NCI-H1436 treated with DMSO at 0.1 percent for 48 hours (cell line): Measurements from ENCODE around the gene NEK2.
"Not testable (repeated sequence)": the region's sequence is repeated elsewhere in the genome, so short reads cannot be mapped to it uniquely, and the experiment has no call there.

Experiments
- DNase-seq: peaks from one replicate; lab custom pipeline; 2025; lab: John Stamatoyannopoulos, UW

NEK2 gene

DNA sequence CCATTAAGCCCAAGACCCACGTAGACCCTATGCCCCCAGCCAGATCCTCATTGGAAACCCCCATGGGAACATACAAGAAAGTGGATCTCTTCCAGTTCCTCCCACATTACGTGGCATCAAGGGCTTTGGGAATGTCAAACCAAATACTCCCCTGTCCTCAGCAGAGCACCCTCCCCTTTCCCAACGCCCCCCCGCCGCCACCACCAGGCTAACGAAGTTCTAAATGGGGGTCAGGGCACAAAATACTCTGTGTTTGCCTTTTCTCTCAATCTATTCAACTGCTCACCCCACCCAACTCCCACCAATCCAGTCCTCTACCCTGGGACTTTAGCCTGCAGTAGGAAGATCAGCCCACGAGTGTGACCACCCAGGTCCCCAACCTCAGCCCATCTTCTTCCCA is 24.5 kb downstream of the NEK2 start:
- no peak for DNase-seq

DNA sequence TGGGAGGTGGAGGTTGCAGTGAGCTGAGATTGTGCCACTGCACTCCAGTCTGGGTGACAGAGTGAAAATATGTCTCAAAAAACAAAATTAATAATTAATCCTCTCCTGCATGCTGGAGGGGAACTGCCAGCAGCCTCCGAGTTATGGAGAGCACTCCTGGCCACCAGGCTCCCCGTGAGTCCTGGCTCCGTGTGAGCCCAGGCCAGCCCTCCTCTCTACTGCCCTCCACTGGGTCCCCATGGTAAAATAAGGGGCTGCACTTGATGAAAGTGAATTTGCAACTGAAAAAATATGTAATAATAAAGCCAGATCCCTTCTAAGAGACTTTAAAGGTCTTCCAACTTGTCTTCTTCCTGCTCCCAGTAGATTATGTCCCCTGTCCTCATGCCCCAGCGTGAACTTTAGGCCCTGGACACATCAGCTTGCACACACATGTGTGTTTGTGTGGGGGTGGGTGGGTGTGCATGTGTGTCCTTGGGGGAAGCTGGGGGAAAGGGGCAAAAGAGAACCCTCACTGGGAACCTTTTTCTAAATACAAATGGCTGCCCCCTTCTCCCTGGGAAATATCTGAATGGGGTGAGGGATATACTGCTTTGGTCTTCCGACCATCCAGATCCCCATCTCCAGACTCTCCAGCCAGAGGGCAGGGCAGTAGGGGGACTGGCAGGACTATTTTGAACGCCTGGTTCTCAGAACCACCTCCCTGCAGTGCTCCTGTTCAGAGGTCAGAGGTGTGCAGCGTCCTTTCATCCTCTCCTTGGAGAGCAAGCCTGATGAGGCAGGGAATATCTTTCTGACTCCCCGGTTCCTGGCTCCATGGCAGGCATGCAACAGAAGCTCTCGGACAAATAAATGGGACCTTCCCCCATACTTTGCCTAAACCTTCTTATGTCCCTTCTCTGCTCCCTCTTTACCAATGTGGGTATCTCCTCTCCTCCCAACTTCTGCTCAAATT is 26.2 kb downstream of the NEK2 start:
- no peak for DNase-seq

DNA sequence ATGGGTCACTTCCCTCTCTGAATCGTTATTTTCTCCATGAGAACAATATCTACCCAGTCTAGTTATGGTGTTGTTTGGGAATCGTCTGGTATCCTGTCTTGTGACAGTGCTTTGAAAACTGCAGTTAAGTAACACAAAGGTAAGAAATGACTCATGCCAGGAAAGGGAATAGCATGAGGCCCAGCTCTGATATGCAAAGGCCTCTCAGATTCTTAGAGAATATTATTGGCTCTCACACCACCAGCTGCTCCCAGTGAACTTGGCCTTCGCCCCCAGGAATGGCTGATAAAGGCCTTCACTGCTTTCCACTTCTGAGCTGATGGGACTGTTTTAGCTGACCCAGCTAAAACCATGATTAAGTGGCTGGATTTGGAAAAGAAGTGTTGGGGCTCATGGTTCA is 27.1 kb downstream of the NEK2 start:
- DNase-seq = no peak

DNA sequence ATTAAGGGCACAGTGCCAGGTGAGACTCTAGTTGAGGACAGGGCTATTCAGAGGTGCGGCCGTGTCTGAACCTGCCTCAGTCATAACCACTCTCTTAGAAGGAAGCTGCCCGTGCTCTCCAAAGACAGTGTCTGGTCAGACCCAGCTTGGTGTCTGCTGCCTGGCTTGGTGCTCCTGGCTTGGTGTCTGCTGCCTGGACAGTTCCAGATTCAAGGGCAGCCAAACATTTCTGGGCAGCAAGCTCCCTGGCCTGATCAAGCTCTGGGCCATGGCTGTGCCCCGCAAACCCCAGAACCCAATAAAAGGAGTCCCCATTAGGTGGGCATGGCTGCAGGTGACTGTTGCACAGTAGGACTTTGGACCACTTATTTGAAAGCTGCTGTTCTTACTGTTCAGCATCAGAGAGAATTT is 27.7 kb downstream of the NEK2 start:
- no peak for DNase-seq

DNA sequence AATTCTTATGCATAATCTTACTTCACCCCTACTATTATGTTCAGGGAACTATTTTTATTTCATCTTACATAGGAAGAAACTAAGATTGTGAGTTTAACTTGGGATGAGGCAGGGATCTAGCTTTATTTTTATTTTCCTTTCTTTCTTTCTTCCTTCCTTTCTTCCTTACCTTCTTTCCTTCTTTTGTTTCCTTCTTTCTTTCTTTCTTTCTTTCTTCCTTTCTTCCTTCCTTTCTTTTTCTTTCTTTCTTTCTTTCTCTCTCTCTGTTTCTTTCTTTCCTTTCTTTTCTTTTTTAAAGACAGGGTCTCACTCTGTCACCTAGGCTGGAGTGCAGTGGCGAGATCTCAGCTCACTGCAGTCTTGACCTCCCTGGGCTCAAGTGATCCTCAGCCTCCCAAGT is 28.9 kb downstream of the NEK2 start:
- DNase-seq = no peak

DNA sequence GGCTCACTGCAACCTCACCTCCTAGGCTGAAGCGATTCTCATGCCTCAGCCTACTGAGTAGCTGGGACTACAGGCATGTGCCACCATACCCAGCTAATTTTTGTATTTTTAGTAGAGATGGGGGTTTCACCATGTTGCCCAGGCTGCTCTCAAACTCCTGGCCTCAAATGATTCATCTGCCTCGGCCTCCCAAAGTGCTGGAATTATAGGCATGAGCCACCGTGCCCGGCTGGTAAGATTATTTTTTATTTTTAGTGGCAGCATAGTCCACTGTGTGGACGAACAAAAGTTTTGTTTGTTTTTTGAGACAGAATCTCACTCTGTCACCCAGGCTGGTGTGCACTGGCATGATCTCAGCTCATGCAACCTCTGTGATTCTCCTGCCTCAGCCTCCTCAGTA is 29.8 kb downstream of the NEK2 start:
- not testable (repeated sequence) for DNase-seq

DNA sequence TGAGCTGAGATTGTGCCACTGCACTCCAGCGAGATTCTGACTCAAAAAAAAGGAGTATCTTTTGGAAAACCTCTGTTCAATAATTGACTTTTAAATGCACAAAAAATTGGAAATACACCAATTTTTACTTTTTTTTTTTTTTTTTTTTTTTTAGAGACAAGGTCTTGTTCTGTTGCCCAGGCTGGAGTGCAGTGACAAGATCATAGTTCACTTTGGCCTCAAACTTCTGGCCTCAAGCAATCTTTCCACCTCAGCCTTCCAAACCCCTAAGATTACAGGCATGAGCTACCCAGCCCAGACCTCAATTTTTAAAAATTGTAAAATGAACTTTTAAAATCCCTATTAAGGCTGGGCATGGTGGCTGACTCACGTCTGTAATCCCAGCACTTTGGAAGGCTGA is 30.8 kb downstream of the NEK2 start:
- DNase-seq = no peak

DNA sequence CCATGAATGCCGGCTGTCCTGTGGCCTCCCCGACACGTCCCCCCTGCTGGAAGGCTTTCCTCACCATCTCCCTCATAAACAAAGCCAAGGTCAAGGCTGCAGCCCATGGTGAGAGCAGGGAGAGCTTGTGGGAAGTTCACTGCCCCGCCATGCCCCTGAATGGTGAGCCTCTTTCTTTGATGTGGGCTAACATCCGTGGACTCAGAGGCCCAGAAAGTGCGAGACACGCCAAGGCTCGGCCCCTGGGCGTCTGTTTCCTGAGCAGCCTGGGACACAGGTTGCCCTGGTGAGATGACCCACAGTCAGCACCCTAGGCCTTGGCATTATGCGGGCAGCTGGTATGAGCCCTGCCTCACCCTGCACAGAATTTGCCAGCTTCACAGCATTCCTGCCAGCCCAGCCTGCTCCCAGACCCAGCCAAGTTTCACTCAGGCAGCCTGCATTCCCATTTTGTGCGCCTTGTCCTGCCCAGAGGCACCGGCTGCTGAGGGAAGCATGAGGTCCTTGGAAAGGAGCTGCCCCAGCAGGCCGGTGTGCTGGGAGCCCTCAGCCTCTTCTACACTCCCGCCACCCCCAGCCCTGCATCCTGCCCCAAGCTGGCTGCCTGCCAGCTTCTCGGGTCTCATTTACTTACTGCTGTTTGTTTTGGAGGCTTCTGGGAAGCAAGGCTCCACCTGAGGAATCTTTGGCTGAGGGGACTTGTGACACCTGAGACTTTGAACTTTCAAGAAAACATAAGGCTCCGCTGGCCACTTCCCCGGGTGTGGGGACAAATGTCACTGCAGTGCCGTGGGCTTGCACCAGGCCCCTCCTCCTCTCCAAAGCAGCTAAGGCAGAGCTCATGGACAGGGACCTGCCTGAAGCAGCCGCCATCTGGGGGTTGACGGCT is 31.9 kb downstream of the NEK2 start:
- DNase-seq = no peak

DNA sequence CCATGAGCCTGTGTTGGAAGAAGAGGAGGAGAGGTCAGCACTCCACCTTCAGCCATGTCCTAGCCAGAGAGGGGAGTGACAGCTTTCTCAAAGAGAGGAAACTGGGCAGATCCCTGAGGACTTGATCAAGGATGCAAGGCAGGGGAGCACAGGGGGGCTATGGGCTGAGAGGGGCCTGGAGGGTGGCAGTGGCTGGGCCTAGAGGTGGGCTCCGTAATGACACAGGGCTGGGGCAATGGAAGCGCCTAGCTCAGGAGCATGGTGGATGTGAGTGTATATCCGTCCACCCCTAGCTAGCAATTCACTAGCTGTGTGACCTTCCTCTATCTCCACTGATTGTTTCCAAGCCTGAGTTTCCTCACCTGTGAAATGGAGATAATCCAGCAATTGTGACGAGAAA is 32.6 kb downstream of the NEK2 start:
- no peak for DNase-seq

DNA sequence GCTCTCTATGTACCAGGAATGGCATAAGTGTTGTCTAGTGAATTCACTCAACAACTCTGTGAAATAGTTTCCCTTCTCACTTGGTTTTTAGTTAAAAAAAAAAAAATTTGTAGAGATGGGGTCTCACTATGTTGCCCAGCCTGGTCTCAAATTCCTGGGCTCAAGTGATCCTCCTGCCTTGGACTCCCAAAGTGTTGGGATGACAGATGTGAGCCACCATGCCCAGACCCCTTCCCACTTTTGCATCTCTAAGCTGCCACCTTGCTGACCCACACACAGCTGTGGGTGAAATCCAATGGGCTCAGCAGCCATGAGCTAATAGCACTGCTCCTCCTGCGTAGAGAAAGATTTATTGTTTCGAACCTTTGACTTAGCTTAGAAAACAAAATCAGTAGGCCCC is 33.5 kb downstream of the NEK2 start:
- no peak for DNase-seq

DNA sequence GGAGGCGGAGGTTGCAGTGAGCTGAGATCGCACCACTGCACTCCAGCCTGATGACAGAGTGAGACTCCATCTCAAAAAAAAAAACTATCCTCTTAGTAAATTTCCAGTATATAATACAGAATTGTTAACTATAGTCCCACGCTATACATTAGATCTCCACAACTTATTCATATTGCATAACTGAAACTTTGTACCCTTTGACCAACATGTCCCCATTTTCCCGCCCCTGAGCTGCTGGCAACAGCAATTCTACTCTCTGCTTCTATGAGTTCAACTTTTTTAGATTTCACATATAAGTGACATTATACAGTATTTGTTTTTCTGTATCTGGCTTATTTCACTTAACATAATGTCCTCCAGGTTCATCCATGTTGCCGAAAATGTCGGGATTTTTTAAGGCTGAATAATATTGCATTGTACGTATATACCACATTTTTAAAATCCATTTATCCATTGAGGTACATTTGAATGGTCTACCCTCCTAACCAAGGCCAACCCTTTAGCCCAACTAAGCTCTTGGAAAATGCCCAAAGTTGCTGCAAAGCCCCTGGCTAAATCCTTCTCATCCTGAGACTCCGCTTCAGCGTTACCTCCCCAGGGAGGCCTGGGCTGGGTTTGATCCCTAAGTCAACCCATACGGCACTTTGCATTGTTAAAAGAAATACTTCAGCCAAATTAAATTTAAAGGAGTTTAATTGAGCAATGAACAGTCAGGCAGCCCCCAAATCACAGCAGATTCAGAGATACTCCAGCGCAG is 34.2 kb downstream of the NEK2 start:
- no peak for DNase-seq

DNA sequence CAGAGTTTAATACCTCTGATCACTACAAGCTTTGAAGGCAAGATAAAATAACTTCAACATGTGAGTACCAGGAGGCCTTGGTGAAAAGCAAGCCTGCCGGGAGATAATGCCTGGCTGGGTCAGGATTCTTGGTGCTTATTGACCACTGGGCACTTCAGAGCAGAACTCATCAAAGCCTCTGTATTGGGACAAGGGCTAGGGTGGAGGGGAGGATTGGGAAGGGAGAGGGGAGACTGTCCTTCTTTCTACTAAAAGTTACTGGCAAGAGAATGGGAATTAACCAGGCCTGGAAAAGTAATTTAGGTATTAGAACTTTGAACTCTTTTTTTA is 35.2 kb downstream of the NEK2 start:
- DNase-seq = no peak

DNA sequence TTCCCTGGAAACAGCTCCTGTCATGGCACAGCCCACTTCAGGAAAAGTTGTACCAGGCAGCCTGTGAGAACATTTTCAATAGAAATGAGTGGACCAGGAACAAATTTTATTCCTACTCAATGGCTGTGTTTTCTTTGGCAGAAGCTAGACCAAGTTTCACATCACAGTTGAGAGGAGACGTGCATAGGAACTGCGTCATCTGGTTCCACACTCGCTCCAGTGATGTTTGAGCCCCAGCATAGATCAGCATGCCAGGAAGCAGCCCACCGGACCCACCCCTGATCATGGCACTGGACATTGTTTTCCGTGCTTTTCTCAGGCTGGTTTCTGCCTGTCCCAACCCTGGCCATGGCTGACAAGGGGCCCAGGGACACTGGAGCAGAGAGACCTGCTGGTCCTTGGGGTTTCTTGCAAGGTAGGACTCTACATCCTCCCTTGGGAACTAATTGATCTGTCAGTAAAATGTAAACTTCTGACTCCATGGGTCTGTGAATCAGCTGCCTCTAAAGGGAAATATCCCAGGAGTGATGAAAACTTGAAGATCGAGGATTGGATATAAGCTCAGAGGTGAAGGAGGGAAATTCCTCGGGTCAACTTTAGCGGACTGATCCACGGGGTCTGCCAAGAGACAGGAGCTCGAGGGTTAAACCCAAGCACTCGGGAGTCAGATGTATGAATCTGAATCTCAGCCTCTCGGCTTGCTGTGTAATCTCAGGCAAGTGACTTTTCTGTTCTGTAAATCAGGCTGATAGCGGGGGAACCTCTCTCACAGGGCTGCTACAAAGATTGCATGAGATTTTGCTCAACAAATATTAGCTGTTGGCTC is 35.7 kb downstream of the NEK2 start:
- no peak for DNase-seq

DNA sequence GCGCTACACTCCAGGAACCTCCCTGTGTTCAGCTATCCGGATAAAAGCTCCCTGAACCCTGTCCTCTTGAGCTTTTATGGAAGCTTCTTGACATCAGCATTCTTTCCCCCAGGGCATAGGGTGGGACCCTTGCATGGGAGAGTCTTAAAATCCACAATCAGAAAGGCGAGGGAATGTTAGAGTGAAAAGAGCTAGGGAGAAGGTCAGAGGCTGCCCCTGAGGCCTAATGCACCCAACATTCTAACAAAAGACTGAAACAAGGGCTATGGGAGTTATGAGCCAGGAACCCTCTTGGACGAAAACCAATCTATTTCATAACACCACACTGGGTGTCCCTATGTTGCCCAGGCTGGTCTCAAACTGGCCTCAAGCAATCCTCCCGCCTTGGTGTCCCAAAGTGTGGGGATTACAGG is 36.7 kb downstream of the NEK2 start:
- DNase-seq = no peak

DNA sequence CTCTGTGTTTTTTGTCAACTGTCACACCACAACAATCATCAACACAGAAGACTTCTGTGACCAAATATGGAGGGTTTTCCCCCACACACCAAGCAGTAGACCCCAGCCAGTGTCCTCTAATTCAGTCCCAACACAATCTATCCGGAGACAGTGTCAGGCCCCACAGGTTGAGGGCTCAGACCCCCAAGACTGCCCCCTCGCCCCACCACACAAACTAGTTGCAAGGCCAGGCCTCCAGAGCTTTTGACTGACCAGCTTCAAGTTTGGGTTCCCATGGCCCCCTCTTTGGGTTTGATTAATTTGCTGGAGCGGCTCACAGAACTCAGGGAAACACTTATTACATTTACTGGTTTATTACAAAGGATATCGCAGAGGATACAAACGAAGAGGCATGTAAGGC is 37.2 kb downstream of the NEK2 start:
- DNase-seq = no peak

DNA sequence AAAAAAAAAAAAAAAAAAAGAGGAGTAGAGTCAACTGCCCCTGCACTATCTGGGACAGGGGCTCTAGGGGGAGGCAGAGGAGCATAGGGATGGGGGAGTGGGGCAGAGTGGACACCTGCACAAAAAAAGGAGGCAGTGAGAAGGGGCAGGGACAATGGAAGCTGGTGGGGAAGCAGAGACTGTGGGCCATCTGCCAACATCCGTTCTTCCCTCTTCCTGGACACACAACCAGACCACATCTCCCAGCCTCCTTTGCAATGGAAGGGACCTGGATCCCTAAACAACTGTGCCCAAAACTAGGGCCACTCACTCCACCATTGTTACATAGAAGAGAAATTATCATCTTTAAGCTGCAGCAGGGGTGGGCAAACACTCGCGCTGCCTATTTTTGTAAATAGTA is 38.4 kb downstream of the NEK2 start:
- DNase-seq = no peak

DNA sequence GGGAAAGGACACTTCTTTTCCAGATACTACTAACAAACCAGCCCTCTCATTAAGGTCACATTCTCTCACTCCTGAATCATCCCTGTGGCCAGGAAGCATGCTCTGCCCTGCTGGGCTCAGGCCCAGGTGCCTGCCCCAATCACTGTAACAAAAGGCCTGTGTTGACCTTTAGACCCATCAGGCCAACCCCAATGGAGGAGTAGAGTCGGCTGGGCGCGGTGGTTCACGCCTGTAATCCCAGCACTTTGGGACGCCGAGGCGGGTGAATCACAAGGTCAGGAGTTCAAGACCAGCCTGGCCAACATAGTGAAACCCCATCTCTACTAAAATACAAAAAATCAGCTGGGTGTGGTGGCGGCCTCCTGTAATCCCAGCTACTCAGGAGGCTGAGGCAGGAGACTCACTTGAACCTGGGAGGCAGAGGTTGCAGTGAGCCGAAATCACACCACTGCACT is 38.8 kb downstream of the NEK2 start:
- DNase-seq = not testable (repeated sequence)

DNA sequence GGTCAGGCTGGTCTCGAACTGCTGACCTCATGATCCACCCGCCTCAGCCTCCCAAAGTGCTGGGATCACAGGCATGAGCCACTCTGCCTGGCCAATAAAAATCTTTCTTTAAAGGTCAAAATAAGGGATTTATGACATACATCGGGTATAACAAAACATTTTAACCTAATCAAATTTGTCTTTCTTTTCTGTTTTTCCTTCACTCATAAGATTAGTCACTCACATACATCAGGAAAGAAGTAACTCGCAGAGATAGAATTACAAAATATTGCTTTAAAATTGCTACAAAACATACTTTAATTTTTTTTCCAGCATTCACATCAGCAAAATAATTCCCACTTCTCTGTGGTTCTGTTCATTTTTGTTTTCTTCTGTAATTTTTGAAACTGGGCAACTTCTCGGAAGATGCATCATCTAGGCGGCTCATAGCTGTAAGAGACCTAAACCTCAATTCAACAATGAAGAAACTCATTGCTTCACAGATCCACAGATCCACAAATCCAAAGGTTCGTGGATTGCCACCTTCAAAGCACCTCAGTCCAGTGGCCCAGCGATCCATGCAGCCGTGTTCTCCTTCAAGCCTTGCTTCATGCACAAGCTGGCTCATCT is 39.7 kb downstream of the NEK2 start:
- DNase-seq = no peak

DNA sequence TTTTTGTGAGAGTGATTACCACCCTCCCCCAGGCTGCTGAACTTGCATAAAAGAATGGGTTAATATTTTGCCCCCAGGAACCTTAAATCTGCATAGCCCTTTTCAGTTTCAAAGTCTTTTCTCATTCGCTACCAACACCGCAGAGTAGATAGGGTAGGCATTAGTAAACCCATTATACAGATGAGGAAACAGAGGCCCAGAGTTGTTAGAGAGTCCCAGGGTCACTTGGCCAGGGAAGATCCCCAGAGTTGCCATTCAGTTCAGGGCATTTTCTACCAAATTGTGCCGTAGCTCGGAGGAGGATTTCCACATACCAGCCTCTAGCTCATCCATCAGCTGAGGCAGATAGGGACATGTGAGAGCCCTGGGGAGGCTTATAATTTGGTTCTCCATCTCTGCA is 40.5 kb downstream of the NEK2 start:
- DNase-seq = no peak

DNA sequence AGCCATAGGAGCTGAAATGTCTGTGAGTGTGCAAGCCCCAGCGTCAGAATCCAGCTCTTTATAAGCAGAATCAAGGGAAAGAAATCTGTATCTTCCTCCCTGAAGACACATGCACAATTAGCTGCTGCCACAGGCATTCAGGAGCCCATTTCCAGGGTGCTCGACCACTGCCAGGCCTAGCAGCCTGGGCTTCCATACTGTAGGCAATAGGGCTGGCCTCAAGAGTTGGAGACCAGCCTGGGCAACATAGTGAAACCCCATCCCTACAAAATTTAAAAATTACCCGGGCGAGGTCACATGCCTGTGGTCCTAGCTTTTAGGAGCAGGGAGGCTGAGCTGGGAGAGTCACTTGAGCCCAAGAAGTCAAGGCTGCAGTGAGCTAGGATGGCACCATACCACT is 41.0 kb downstream of the NEK2 start:
- DNase-seq = no peak

DNA sequence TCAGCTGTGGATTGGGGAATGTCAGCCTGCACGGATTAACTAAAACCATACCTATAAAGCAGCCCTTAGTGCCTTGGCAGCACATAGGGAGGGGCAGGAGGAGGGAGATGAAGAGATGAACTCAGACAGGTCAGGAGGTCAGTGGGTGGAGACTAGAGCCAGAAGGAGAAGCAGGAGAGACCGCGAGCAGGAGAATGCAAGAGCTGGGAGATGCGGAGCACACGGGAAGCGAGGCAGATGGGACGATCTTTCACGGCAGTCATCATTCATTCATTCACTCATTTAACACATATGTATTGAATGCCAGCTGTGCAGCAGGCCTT is 41.9 kb downstream of the NEK2 start:
- no peak for DNase-seq
